ENCODE results near the gene MORN1. TPM values are rescaled to one million over a fixed set of nuclear protein-coding genes. Genes with fewer than 3 reads are reported as not detected.

MORN1 gene
- polyA plus RNA-seq, 1 donor (not counting 4 experiments of a cell fraction or from before 2014, with no cell fraction given): 2.1 TPM

DNA sequence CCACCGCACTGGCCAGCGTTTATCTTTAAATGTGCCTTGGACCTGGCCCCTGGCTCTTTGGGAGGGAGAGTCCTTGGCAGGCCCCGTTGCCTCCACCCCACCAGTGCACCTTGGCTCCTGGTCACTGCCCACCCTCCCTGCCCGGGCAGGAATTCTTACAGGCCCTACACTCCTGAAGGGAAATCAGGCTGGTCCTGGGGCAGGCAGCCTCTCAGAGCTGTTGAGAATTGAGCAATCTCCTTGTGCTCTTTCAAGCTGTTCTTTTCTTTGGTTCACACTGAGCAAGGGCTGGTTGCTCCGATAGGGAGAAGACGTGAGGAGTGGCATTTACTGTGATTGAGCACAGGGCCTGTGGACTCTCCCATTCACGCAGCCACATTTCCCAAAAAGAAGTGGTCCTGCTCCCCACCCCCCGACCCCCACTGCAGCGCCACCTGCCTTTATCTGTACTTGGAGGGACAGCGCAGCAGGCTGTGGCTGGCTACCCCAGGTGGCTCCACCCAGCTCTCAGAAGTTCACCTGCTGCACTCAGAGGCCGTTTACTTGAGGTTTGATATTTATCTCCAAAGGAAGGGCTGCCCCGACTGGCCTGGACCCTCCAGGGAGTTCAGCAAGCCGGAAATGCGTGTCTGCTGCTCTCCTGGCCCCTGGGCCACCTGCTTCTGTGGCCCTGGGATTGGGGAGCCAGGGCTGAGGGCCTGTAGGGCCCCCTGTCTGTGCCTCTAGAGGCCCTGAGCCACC lies 115.4 kb downstream of the MORN1 start:
- H3K9ac ChIP-seq (ENCODE audit: control insufficient read depth, extremely low read depth, insufficient read depth, low read length): no peak overlapping the region
- TF ChIP-seq EZH2 (IDR thresholded peaks at IDR 0.05; ENCODE audit: low read length): no peak
- TF ChIP-seq, protein P1, sequence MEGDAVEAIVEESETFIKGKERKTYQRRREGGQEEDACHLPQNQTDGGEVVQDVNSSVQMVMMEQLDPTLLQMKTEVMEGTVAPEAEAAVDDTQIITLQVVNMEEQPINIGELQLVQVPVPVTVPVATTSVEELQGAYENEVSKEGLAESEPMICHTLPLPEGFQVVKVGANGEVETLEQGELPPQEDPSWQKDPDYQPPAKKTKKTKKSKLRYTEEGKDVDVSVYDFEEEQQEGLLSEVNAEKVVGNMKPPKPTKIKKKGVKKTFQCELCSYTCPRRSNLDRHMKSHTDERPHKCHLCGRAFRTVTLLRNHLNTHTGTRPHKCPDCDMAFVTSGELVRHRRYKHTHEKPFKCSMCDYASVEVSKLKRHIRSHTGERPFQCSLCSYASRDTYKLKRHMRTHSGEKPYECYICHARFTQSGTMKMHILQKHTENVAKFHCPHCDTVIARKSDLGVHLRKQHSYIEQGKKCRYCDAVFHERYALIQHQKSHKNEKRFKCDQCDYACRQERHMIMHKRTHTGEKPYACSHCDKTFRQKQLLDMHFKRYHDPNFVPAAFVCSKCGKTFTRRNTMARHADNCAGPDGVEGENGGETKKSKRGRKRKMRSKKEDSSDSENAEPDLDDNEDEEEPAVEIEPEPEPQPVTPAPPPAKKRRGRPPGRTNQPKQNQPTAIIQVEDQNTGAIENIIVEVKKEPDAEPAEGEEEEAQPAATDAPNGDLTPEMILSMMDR (optimal IDR thresholded peaks at IDR 0.05 in 1 of 3, IDR thresholded peaks at IDR 0.05 in 1 of 3, conservative IDR thresholded peaks at IDR 0.05 in 1 of 3; ENCODE audit: extremely low read depth in 1 of 3, insufficient read depth in 2 of 3, low read length in 3 of 3): no peak

DNA sequence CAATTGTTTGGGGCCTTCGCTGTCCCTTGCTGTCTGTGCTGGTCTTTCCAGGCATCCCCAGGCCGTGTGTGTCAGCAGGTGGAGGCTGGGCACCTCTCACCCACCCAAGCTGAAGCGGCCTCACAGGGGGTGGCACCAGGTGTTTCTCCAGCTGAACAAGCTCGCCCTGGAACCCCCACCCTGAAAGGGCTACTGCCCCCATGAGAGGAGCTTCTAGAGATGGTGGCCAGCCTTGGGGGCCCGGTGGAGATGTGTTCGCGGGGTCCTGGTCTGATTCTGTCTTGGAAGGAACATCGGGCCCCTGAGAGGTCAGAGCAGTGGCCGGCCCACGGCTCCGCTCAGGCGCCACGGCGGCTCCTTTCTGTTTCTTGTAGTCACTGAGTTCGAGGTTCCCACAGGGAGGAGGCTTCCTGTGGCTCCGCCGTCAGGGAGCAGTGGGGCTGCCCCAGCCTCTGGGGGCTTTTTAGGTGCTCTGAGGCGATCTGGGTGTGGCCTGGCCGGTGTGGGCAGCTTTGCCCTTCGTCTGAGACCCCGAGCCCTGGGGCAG lies 116.4 kb downstream of the MORN1 start:
- H3K36me3 ChIP-seq (ENCODE audit: control insufficient read depth in 2 of 2, extremely low read depth in 1 of 2, insufficient read depth in 2 of 2, low read length in 2 of 2): peaks cover 0 to 2% of the 10 kb centered on the region in 2 experiments
- TF ChIP-seq EZH2 (IDR thresholded peaks at IDR 0.05; ENCODE audit: low read length): no peak
- TF ChIP-seq, protein P1 (optimal IDR thresholded peaks at IDR 0.05 in 1 of 3, IDR thresholded peaks at IDR 0.05 in 1 of 3, conservative IDR thresholded peaks at IDR 0.05 in 1 of 3; ENCODE audit: extremely low read depth in 1 of 3, insufficient read depth in 2 of 3, low read length in 3 of 3): no peak
- H2AFZ ChIP-seq (ENCODE audit: control insufficient read depth, low read length): no peak overlapping the region
- no peaks in the 10 kb centered on the region for H3K27me3 ChIP-seq (ENCODE audit: control insufficient read depth, extremely low read depth, insufficient read depth, low read length)
- dilution Hi-C loops (cut with MboI; ENCODE audit: extremely low pct_ligation_motif_present, low sequenced_read_pairs): loop anchor here (10.0 kb wide), 1 partner anchor 80 kb away; the partner anchor contains the start of gene FAAP20
- no peak overlapping the region for H3K9ac ChIP-seq (ENCODE audit: control insufficient read depth, extremely low read depth, insufficient read depth, low read length)
- peaks cover 28% of the 10 kb centered on the region for H4K20me1 ChIP-seq (ENCODE audit: control insufficient read depth, extremely low read depth, insufficient read depth, low read length)
- H3K27ac ChIP-seq (ENCODE audit: control insufficient read depth, insufficient read depth, low read length): no peak overlapping the region
- no peaks in the 10 kb centered on the region for H3K9me3 ChIP-seq (ENCODE audit: control insufficient read depth, low read depth, low read length)
- H3K4me2 ChIP-seq (ENCODE audit: control insufficient read depth, extremely low read depth, insufficient read depth, low read depth, low read length): no peak overlapping the region
- peaks cover 6% of the 10 kb centered on the region for H3K9me1 ChIP-seq (ENCODE audit: control insufficient read depth, extremely low read depth, insufficient read depth, low read length)
- DNase-seq (ENCODE audit: low read depth, low spot score) (no peak), FAIRE-seq (no peak)
- H3K4me3 ChIP-seq (ENCODE audit: control insufficient read depth in 2 of 3, extremely low read depth in 1 of 3, insufficient read depth in 2 of 3, low read depth in 1 of 3, low read length in 3 of 3): no peak overlapping the region
- peaks cover 91% of the 10 kb centered on the region for H3K79me2 ChIP-seq (ENCODE audit: control insufficient read depth, insufficient read depth, low read length)
- peaks cover 4% of the 10 kb centered on the region for H3K4me1 ChIP-seq (ENCODE audit: control insufficient read depth, extremely low read depth, insufficient read depth, low read length)

More for the DNA sequence above, 115.4 kb downstream of the MORN1 start:
- Histone ChIP-seq H3K27me3 (ENCODE audit: control insufficient read depth, extremely low read depth, insufficient read depth, low read length) (no peaks in the 10 kb centered on the region), H3K27ac (ENCODE audit: control insufficient read depth, insufficient read depth, low read length) (no peak overlapping the region), H3K36me3 (ENCODE audit: control insufficient read depth in 2 of 2, extremely low read depth in 1 of 2, insufficient read depth in 2 of 2, low read length in 2 of 2) (peaks cover 0 to 2% of the 10 kb centered on the region in 2 experiments), H3K4me1 (ENCODE audit: control insufficient read depth, extremely low read depth, insufficient read depth, low read length) (peaks cover 4% of the 10 kb centered on the region), H4K20me1 (ENCODE audit: control insufficient read depth, extremely low read depth, insufficient read depth, low read length) (peaks cover 23% of the 10 kb centered on the region), H3K4me2 (ENCODE audit: control insufficient read depth, extremely low read depth, insufficient read depth, low read depth, low read length) (no peak overlapping the region), H2AFZ (ENCODE audit: control insufficient read depth, low read length) (no peak overlapping the region), H3K9me3 (ENCODE audit: control insufficient read depth, low read depth, low read length) (no peaks in the 10 kb centered on the region), H3K9me1 (ENCODE audit: control insufficient read depth, extremely low read depth, insufficient read depth, low read length) (peaks cover 4% of the 10 kb centered on the region), H3K79me2 (ENCODE audit: control insufficient read depth, insufficient read depth, low read length) (peaks cover 81% of the 10 kb centered on the region), H3K4me3 (ENCODE audit: control insufficient read depth in 2 of 3, extremely low read depth in 1 of 3, insufficient read depth in 2 of 3, low read depth in 1 of 3, low read length in 3 of 3) (no peak overlapping the region)
- DNase-seq (ENCODE audit: low read depth, low spot score) (no peak), FAIRE-seq (no peak)
- dilution Hi-C loops (cut with MboI; ENCODE audit: extremely low pct_ligation_motif_present, low sequenced_read_pairs): loop anchor here (10.0 kb wide), 1 partner anchor 81 kb away; the partner anchor contains the start of gene FAAP20
